Subcutaneous abdominal adipose tissue (tissue), 5 donors: ENCODE data around the gene ZFP62.

Source experiments
- H3K27ac ChIP-seq: one replicate; pipeline ENCODE4 v1.7.0; 2013; ENCODE audit warnings: low read depth, mild to moderate bottlenecking, inconsistent platforms, low read length, moderate library complexity
- H3K27me3 ChIP-seq, 5 donors: one replicate each; pipeline ENCODE4 v1.7.0; 2013; ENCODE audit warnings: low read length in 5 of 5, inconsistent platforms in 1 of 5; ENCODE audit not compliant: control insufficient read depth in 5 of 5, insufficient read depth in 4 of 5
- H3K36me3 ChIP-seq, 5 donors: one replicate each; pipeline ENCODE4 v1.7.0; 2013; ENCODE audit warnings: low read length in 5 of 5; ENCODE audit not compliant: control insufficient read depth in 5 of 5, insufficient read depth in 5 of 5
- H3K4me1 ChIP-seq, 5 donors: one replicate each; pipeline ENCODE4 v1.7.0; 2013; ENCODE audit warnings: low read length in 5 of 5, mild to moderate bottlenecking in 3 of 5, moderate library complexity in 1 of 5; ENCODE audit not compliant: control insufficient read depth in 5 of 5, insufficient read depth in 5 of 5
- H3K4me3 ChIP-seq, 5 donors: one replicate each; pipeline ENCODE4 v1.7.0; 2013; ENCODE audit warnings: low read length in 5 of 5, low read depth in 1 of 5
- H3K9ac ChIP-seq, 5 donors: one replicate each; pipeline ENCODE4 v1.7.0; 2013; ENCODE audit warnings: low read length in 5 of 5, mild to moderate bottlenecking in 4 of 5, moderate library complexity in 3 of 5
- H3K9me3 ChIP-seq, 5 donors: one replicate each; pipeline ENCODE4 v1.7.0; 2013; ENCODE audit warnings: low read length in 5 of 5; ENCODE audit not compliant: control insufficient read depth in 5 of 5
- donor health status: healthy.
- donor health status: healthy.
- donor health status: healthy.
- donor health status: healthy.
- donor health status: healthy.

The ZFP62 gene

GRCh38 chr5:180868960-180869359, 7.9 kb upstream of the ZFP62 start:
- Histone ChIP-seq H3K9me3 (peaks cover 0 to 4% (median 0%) of the 10 kb centered on the region in 5 donors), H3K4me3 (no peak overlapping the region), H3K27me3 (no peaks in the 10 kb centered on the region), H3K4me1 (peaks cover 0 to 13% (median 9%) of the 10 kb centered on the region in 5 donors), H3K27ac (no peak overlapping the region), H3K9ac (no peak overlapping the region), H3K36me3 (no peaks in the 10 kb centered on the region)

GRCh38 chr5:180866985-180867384, 5.9 kb upstream of the ZFP62 start:
- Histone ChIP-seq H3K9ac (no peak overlapping the region), H3K9me3 (no peaks in the 10 kb centered on the region), H3K4me1 (peaks cover 0 to 13% (median 9%) of the 10 kb centered on the region in 5 donors), H3K27ac (no peak overlapping the region), H3K4me3 (no peak overlapping the region), H3K27me3 (no peaks in the 10 kb centered on the region), H3K36me3 (no peaks in the 10 kb centered on the region)

GRCh38 chr5:180865981-180866695, 5.1 kb upstream of the ZFP62 start:
- H3K9me3 ChIP-seq = no peaks in the 10 kb centered on the region
- H3K4me3 ChIP-seq = no peak overlapping the region
- no peaks in the 10 kb centered on the region for H3K36me3 ChIP-seq
- no peak overlapping the region for H3K9ac ChIP-seq
- H3K27ac ChIP-seq = no peak overlapping the region
- H3K27me3 ChIP-seq = no peaks in the 10 kb centered on the region
- peaks cover 0 to 19% (median 13%) of the 10 kb centered on the region in 5 donors for H3K4me1 ChIP-seq

GRCh38 chr5:180862645-180863044, 1.6 kb upstream of the ZFP62 start:
- H3K9ac ChIP-seq = no peak overlapping the region
- no peaks in the 10 kb centered on the region for H3K27me3 ChIP-seq
- no peak overlapping the region for H3K27ac ChIP-seq
- peaks cover 0 to 18% (median 16%) of the 10 kb centered on the region in 5 donors for H3K4me1 ChIP-seq
- H3K9me3 ChIP-seq = no peaks in the 10 kb centered on the region
- H3K4me3 ChIP-seq = no peak overlapping the region
- H3K36me3 ChIP-seq = peaks cover 0 to 6% (median 0%) of the 10 kb centered on the region in 5 donors

- peak overlapping the region; percentile 87 for H3K27ac ChIP-seq
- H3K36me3 ChIP-seq = peaks cover 0 to 16% (median 5%) of the 10 kb centered on the region in 5 donors
- H3K4me3 ChIP-seq = peak overlapping the region; percentile 88 to 98 (median 94)
- H3K27me3 ChIP-seq = no peaks in the 10 kb centered on the region
- peaks cover 0 to 18% (median 16%) of the 10 kb centered on the region in 5 donors for H3K4me1 ChIP-seq
- no peaks in the 10 kb centered on the region for H3K9me3 ChIP-seq
- H3K9ac ChIP-seq = peak overlapping the region in 4 of 5 donors; percentile 72 to 90 (median 88)
These were observed 696 bp downstream of the ZFP62 start for GRCh38 chr5:180860273-180860886.

GRCh38 chr5:180858586-180858985, 2.5 kb downstream of the ZFP62 start:
- H3K27ac ChIP-seq = no peak overlapping the region
- no peak overlapping the region for H3K4me3 ChIP-seq
- H3K36me3 ChIP-seq = peaks cover 5 to 20% (median 6%) of the 10 kb centered on the region in 5 donors
- no peaks in the 10 kb centered on the region for H3K27me3 ChIP-seq
- no peaks in the 10 kb centered on the region for H3K9me3 ChIP-seq
- no peak overlapping the region for H3K9ac ChIP-seq
- peaks cover 1 to 25% (median 16%) of the 10 kb centered on the region in 5 donors for H3K4me1 ChIP-seq

- H3K9ac ChIP-seq = no peak overlapping the region
- peaks cover 0 to 3% (median 0%) of the 10 kb centered on the region in 5 donors for H3K9me3 ChIP-seq
- H3K4me3 ChIP-seq = no peak overlapping the region
- peaks cover 26 to 46% (median 31%) of the 10 kb centered on the region in 5 donors for H3K36me3 ChIP-seq
- H3K27ac ChIP-seq = no peak overlapping the region
- H3K4me1 ChIP-seq = peaks cover 0 to 14% (median 0%) of the 10 kb centered on the region in 5 donors
- H3K27me3 ChIP-seq = no peaks in the 10 kb centered on the region
These were observed 7.3 kb downstream of the ZFP62 start for GRCh38 chr5:180853848-180854176.

- peaks cover 0 to 3% (median 0%) of the 10 kb centered on the region in 5 donors for H3K9me3 ChIP-seq
- no peaks in the 10 kb centered on the region for H3K27me3 ChIP-seq
- H3K36me3 ChIP-seq = peaks cover 26 to 46% (median 33%) of the 10 kb centered on the region in 5 donors
- no peak overlapping the region for H3K9ac ChIP-seq
- no peak overlapping the region for H3K27ac ChIP-seq
- H3K4me1 ChIP-seq = peaks cover 0 to 14% (median 0%) of the 10 kb centered on the region in 5 donors
- no peak overlapping the region for H3K4me3 ChIP-seq
These were observed 7.8 kb downstream of the ZFP62 start for GRCh38 chr5:180853121-180853847.

GRCh38 chr5:180852495-180852894, 8.6 kb downstream of the ZFP62 start:
- Histone ChIP-seq H3K36me3 (peaks cover 26 to 46% (median 35%) of the 10 kb centered on the region in 5 donors), H3K27ac (no peak overlapping the region), H3K4me3 (no peak overlapping the region), H3K9me3 (peaks cover 0 to 3% (median 0%) of the 10 kb centered on the region in 5 donors), H3K9ac (no peak overlapping the region), H3K27me3 (no peaks in the 10 kb centered on the region), H3K4me1 (peaks cover 0 to 14% (median 0%) of the 10 kb centered on the region in 5 donors)
